Esophagus squamous epithelium (tissue), 4 donors: Measurements from ENCODE around the gene PTPRM.

Experiments
- CTCF ChIP-seq, 6 experiments: fragments of 450-650 bp in 4 of 6; fragments of 200-600 bp in 2 of 6; sonication (generic) in 2 of 6; IDR thresholded peaks; one replicate each; pipeline ENCODE4 v1.5.1; 2016 to 2019; ENCODE audit warnings: antibody characterized with exemption in 6 of 6, mild to moderate bottlenecking in 4 of 6, moderate library complexity in 4 of 6
- POLR2A ChIP-seq, 4 donors: fragments of 450-650 bp; IDR thresholded peaks; one replicate each; pipeline ENCODE4 v1.6.1; 2017; ENCODE audit warnings: antibody characterized with exemption in 4 of 4, mild to moderate bottlenecking in 4 of 4, moderate library complexity in 3 of 4

GRCh38 chr18:7775128-7775527, 208.0 kb downstream of the PTPRM start:
- TF ChIP-seq CTCF (IDR thresholded peaks at IDR 0.05) (no peak), POLR2A (IDR thresholded peaks at IDR 0.05) (no peak)
